Loucy (cell line): ENCODE measurements around the gene BTK.
A peak's percentile ranks its signal among the peaks of the same experiment; 100 is the strongest.

Experiments used
- H2AFZ ChIP-seq: fragments of 200-600 bp; sonication (generic); 2 replicates; pipeline ENCODE4 v1.6.0; 2016; ENCODE audit warnings: antibody characterized with exemption, mild to moderate bottlenecking, low read length, moderate library complexity
- H3F3A ChIP-seq: fragments of 200-600 bp; 2 replicates; pipeline ENCODE4 v1.6.0; 2016; ENCODE audit warnings: antibody characterized with exemption, low read depth, mild to moderate bottlenecking
- H3K27me3 ChIP-seq: fragments of 200-600 bp; sonication (generic); 2 replicates; pipeline ENCODE4 v1.6.1; 2014; ENCODE audit warnings: low read length, mild to moderate bottlenecking; ENCODE audit not compliant: insufficient read depth, poor library complexity, severe bottlenecking
- H3K36me3 ChIP-seq: fragments of 200-600 bp; sonication (generic); 2 replicates; pipeline ENCODE4 v1.6.1; 2016; ENCODE audit warnings: low read length; ENCODE audit not compliant: insufficient read depth
- H3K4me1 ChIP-seq: fragments of 200-600 bp; sonication (generic); 2 replicates; pipeline ENCODE4 v1.5.1; 2014; ENCODE audit warnings: low read length, mild to moderate bottlenecking; ENCODE audit not compliant: insufficient read depth, poor library complexity, severe bottlenecking
- H3K4me2 ChIP-seq: fragments of 200-600 bp; sonication (generic); 2 replicates; pipeline ENCODE4 v1.6.0; 2014; ENCODE audit warnings: antibody characterized with exemption, low read length, low read depth, mild to moderate bottlenecking; ENCODE audit not compliant: poor library complexity, severe bottlenecking
- H3K4me3 ChIP-seq: fragments of 200-600 bp; sonication (generic); 2 replicates; pipeline ENCODE4 v1.5.1; 2014; ENCODE audit warnings: low read length, mild to moderate bottlenecking, mixed read lengths; ENCODE audit not compliant: poor library complexity, severe bottlenecking
- H3K79me2 ChIP-seq: fragments of 200-600 bp; sonication (generic); 2 replicates; pipeline ENCODE4 v1.6.1; 2014; ENCODE audit warnings: low read length; ENCODE audit not compliant: insufficient read depth
- H3K9ac ChIP-seq: fragments of 200-600 bp; sonication (generic); 2 replicates; pipeline ENCODE4 v1.6.0; 2014; ENCODE audit warnings: mild to moderate bottlenecking, low read depth, low read length, moderate library complexity; ENCODE audit not compliant: poor library complexity, severe bottlenecking
- H3K9me2 ChIP-seq: fragments of 200-600 bp; sonication (generic); replicated peaks from 2 replicates; pipeline ENCODE4 v1.6.1; 2016; ENCODE audit warnings: low read depth, low read length, mixed read lengths
- H3K9me3 ChIP-seq: fragments of 200-600 bp; sonication (generic); 2 replicates; pipeline ENCODE4 v1.6.1; 2014; ENCODE audit warnings: mild to moderate bottlenecking, antibody characterized with exemption, low read length, low read depth; ENCODE audit not compliant: insufficient read depth
- H4K20me1 ChIP-seq: fragments of 200-600 bp; sonication (generic); 2 replicates; pipeline ENCODE4 v1.6.0; 2014; ENCODE audit warnings: antibody characterized with exemption, low read length, mild to moderate bottlenecking; ENCODE audit not compliant: insufficient read depth, poor library complexity, severe bottlenecking
- EZH2phosphoT487 ChIP-seq: fragments of 200-600 bp; IDR thresholded peaks from 2 replicates; pipeline ENCODE4 v1.6.1; 2018; ENCODE audit warnings: antibody characterized with exemption, mild to moderate bottlenecking, moderate library complexity, borderline replicate concordance
- TF ChIP-seq, protein P1 (sequence below): fragments of 200-600 bp; sonication (generic); conservative IDR thresholded peaks from 2 replicates; pipeline ENCODE4 v1.5.1; 2014; ENCODE audit warnings: mild to moderate bottlenecking, antibody characterized with exemption, low read length

The BTK gene

DNA sequence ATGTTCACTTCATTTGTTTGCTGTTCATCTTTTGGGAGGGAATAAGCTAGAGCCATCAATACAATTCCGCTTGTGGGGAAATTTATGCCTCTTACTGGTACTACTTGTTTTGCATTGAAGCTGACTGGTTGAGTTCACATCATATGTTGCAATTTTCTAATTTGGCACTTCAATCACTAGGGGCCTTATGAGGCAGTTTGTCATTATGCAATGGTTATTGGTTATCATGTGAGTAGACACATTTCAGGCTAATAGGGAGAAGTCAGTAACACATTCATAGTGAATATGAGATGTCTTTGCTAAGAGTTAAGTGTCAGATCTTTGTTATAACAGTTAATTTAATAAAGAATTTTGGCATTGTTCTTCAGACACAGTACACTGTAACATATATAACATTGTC, 9.8 kb upstream of the BTK start:
- Histone ChIP-seq H3K27me3 (peaks cover 5% of the 10 kb centered on the region), H3K36me3 (peaks cover 19% of the 10 kb centered on the region), H3K9me3 (no peaks in the 10 kb centered on the region), H3K4me2 (peak overlapping the region; percentile 23), H4K20me1 (peaks cover 26% of the 10 kb centered on the region), H3K4me1 (peaks cover 4% of the 10 kb centered on the region), H3K79me2 (peaks cover 37% of the 10 kb centered on the region), H3K9ac (no peak overlapping the region), H3K4me3 (no peak overlapping the region), H3F3A (no peaks in the 10 kb centered on the region), H2AFZ (no peak overlapping the region), H3K9me2 (no peaks in the 10 kb centered on the region)
- no peak for TF ChIP-seq EZH2phosphoT487
- TF ChIP-seq, protein P1, sequence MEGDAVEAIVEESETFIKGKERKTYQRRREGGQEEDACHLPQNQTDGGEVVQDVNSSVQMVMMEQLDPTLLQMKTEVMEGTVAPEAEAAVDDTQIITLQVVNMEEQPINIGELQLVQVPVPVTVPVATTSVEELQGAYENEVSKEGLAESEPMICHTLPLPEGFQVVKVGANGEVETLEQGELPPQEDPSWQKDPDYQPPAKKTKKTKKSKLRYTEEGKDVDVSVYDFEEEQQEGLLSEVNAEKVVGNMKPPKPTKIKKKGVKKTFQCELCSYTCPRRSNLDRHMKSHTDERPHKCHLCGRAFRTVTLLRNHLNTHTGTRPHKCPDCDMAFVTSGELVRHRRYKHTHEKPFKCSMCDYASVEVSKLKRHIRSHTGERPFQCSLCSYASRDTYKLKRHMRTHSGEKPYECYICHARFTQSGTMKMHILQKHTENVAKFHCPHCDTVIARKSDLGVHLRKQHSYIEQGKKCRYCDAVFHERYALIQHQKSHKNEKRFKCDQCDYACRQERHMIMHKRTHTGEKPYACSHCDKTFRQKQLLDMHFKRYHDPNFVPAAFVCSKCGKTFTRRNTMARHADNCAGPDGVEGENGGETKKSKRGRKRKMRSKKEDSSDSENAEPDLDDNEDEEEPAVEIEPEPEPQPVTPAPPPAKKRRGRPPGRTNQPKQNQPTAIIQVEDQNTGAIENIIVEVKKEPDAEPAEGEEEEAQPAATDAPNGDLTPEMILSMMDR = no peak

DNA sequence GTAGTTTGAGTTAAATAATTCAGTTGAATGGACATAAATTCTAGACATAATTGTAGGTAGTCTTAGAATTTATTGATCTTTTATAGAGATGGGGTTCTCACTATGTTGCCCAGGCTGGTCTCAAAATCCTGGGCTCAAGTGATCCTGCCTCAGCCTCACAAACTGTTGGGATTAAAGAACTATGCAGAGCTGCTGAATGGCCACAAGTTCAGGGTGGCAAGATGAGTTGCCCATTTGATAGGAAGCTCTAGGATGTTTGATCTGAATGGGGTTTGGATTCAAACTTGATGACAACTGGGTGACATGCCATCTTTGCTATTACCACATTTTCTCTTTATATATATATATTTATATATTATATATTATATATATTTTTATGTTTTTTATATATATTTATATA, 8.4 kb upstream of the BTK start:
- H2AFZ ChIP-seq = no peak overlapping the region
- peaks cover 19% of the 10 kb centered on the region for H3K36me3 ChIP-seq
- peaks cover 37% of the 10 kb centered on the region for H3K79me2 ChIP-seq
- peaks cover 4% of the 10 kb centered on the region for H3K4me1 ChIP-seq
- H4K20me1 ChIP-seq = peaks cover 26% of the 10 kb centered on the region
- peak overlapping the region; percentile 94 for H3K4me2 ChIP-seq
- no peak for TF ChIP-seq EZH2phosphoT487
- TF ChIP-seq, protein P1 = no peak
- peaks cover 5% of the 10 kb centered on the region for H3K27me3 ChIP-seq
- peak overlapping the region; percentile 97 for H3K4me3 ChIP-seq
- H3F3A ChIP-seq = no peaks in the 10 kb centered on the region
- H3K9me2 ChIP-seq = no peaks in the 10 kb centered on the region
- no peaks in the 10 kb centered on the region for H3K9me3 ChIP-seq
- H3K9ac ChIP-seq = no peak overlapping the region

DNA sequence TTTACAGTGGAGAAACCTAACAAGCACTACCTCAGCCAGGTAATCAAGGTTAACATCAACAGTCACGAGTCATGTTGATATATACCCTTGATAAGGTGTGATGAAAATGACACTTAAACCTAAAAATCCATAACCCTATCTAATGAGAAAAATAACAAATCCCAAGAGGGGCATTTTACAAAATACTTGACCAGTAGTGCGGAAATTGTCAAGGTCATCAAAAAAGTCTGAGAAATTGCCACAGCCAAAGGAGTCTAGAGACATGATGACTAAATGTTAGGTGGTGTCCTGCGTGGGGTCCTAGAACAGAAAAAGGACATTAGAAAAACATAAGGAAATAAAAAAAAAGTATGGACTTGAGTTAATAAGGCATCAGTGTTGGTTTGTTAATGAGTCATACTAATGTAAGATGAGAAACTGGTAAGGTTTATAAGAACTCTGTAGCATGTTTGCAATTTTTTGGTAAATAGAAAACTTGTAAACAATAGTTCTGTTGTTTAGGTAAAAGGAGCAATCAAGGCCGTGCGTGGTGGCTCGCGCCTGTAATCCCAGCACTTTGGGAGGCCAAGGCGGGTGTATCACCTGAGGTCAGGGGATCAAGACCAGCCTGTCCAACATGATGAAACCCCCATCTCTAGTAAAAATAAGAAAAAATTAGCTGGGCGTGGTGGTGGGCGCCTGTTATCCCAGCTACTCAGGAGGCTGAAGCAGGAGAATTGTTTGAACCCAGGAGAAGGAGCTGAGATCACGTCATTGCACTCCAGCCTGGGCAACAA, 7.7 kb upstream of the BTK start:
- TF ChIP-seq, protein P1 = no peak
- TF ChIP-seq EZH2phosphoT487 = no peak
- peaks cover 37% of the 10 kb centered on the region for H3K79me2 ChIP-seq
- peak overlapping the region; percentile 97 for H3K4me3 ChIP-seq
- peaks cover 19% of the 10 kb centered on the region for H3K36me3 ChIP-seq
- H3K27me3 ChIP-seq = peaks cover 5% of the 10 kb centered on the region
- H3K4me1 ChIP-seq = peaks cover 4% of the 10 kb centered on the region
- peaks cover 26% of the 10 kb centered on the region for H4K20me1 ChIP-seq
- no peak overlapping the region for H2AFZ ChIP-seq
- H3K4me2 ChIP-seq = peak overlapping the region; percentile 94
- H3K9me2 ChIP-seq = no peaks in the 10 kb centered on the region
- no peaks in the 10 kb centered on the region for H3K9me3 ChIP-seq
- no peak overlapping the region for H3K9ac ChIP-seq
- H3F3A ChIP-seq = no peaks in the 10 kb centered on the region
